Mesothelial cell of epicardium (in vitro differentiated cells): ENCODE data around the gene RRAD. TPM values are rescaled to one million over a fixed set of nuclear protein-coding genes. Genes with fewer than 3 reads are reported as not detected.
A peak's percentile ranks its signal among the peaks of the same experiment; 100 is the strongest.

Experiments
- DNase-seq, 2 experiments: peaks; one replicate each; pipeline ENCODE4 v3.0.0; 2021; ENCODE audit warnings: low spot score in 2 of 2; ENCODE audit not compliant: unreplicated experiment in 2 of 2
- H3K27ac Mint-ChIP-seq: 2 replicates; pipeline ENCODE4 v1.8.0; 2021; ENCODE audit warnings: mixed read lengths
- H3K27me3 Mint-ChIP-seq: 2 replicates; pipeline ENCODE4 v1.8.0; 2021; ENCODE audit warnings: low read depth, mixed read lengths
- H3K36me3 Mint-ChIP-seq: 2 replicates; pipeline ENCODE4 v1.8.0; 2021; ENCODE audit warnings: mixed read lengths
- H3K4me1 Mint-ChIP-seq: 2 replicates; pipeline ENCODE4 v1.8.0; 2021; ENCODE audit warnings: mixed read lengths
- H3K4me3 Mint-ChIP-seq: 2 replicates; pipeline ENCODE4 v1.8.0; 2021; ENCODE audit warnings: mild to moderate bottlenecking, moderate library complexity, mixed read lengths
- H3K9me3 Mint-ChIP-seq: 2 replicates; pipeline ENCODE4 v1.8.0; 2021; ENCODE audit warnings: mixed read lengths
- CTCF ChIP-seq: fragments of 200-600 bp; sonication (generic); IDR thresholded peaks from one replicate; pipeline ENCODE4 v1.5.0; 2021; ENCODE audit warnings: antibody characterized with exemption; ENCODE audit not compliant: unreplicated experiment
- total RNA-seq: library from RNA; stranded (reverse); gene quantifications from 3 replicates; pipeline ENCODE4 v1.2.1, GENCODE V29; 2021

Gene RRAD
- total RNA-seq, 1 donor from 2014 or later: 2.7 TPM

GRCh38 chr16:66885491-66885890 lies 39.8 kb downstream of the RRAD start:
- peaks cover 36% of the 10 kb centered on the region for H3K4me1 Mint-ChIP-seq
- peaks cover 12% of the 10 kb centered on the region for H3K36me3 Mint-ChIP-seq
- peak overlapping the region; percentile 82 for H3K27ac Mint-ChIP-seq
- H3K9me3 Mint-ChIP-seq: no peaks in the 10 kb centered on the region
- no peaks in the 10 kb centered on the region for H3K27me3 Mint-ChIP-seq
- no peak for TF ChIP-seq CTCF
- DNase-seq: no peak
- H3K4me3 Mint-ChIP-seq: no peak overlapping the region

- no peak overlapping the region for H3K27ac Mint-ChIP-seq
- H3K4me3 Mint-ChIP-seq: no peak overlapping the region
- peaks cover 33% of the 10 kb centered on the region for H3K4me1 Mint-ChIP-seq
- peaks cover 12% of the 10 kb centered on the region for H3K36me3 Mint-ChIP-seq
- DNase-seq: no peak
- H3K27me3 Mint-ChIP-seq: no peaks in the 10 kb centered on the region
- H3K9me3 Mint-ChIP-seq: no peaks in the 10 kb centered on the region
- TF ChIP-seq CTCF: no peak
These were observed 42.6 kb downstream of the RRAD start for GRCh38 chr16:66882702-66883101.

- no peaks in the 10 kb centered on the region for H3K9me3 Mint-ChIP-seq
- no peaks in the 10 kb centered on the region for H3K27me3 Mint-ChIP-seq
- DNase-seq: no peak
- H3K36me3 Mint-ChIP-seq: peaks cover 12% of the 10 kb centered on the region
- no peak for TF ChIP-seq CTCF
- H3K27ac Mint-ChIP-seq: no peak overlapping the region
- no peak overlapping the region for H3K4me3 Mint-ChIP-seq
- H3K4me1 Mint-ChIP-seq: peaks cover 28% of the 10 kb centered on the region
These were observed 43.3 kb downstream of the RRAD start for GRCh38 chr16:66881964-66882508.

DNA sequence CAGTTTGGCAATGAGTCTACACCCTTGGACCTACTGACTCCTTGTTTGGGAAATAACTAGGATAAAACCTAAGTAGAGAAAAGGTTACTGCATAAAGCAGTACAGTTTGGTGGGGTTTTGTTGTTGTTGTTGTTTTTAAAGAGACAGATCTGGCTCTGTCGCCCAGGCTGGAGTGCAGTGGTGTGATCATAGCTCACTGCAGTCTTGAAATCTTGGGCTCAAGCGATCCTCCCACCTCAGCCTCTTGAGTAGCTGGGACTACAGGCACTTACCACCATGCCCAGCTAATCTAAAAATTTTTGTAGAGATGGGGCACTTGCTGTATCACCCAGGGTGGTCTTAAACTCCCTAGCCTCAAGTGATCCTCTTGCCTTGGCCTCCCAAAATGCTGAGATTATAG lies 43.8 kb downstream of the RRAD start:
- Mint-ChIP-seq H3K27me3 (no peaks in the 10 kb centered on the region), H3K4me3 (peak overlapping the region; percentile 56), H3K27ac (no peak overlapping the region), H3K4me1 (peaks cover 24% of the 10 kb centered on the region), H3K36me3 (peaks cover 12% of the 10 kb centered on the region), H3K9me3 (no peaks in the 10 kb centered on the region)
- no peak for DNase-seq
- TF ChIP-seq CTCF: no peak

GRCh38 chr16:66881014-66881417 lies 44.3 kb downstream of the RRAD start:
- no peak for TF ChIP-seq CTCF

More at GRCh38 chr16:66881014-66881417, 44.3 kb downstream of the RRAD start:
- Mint-ChIP-seq H3K9me3 (no peaks in the 10 kb centered on the region), H3K27me3 (no peaks in the 10 kb centered on the region), H3K4me3 (peak overlapping the region; percentile 99), H3K27ac (no peak overlapping the region), H3K4me1 (peaks cover 19% of the 10 kb centered on the region), H3K36me3 (peaks cover 12% of the 10 kb centered on the region)
- no peak for DNase-seq
